KG1 (cell line): Measurements from ENCODE around the gene ZNF491.
"Not testable (repeated sequence)": the region's sequence is repeated elsewhere in the genome, so short reads cannot be mapped to it uniquely, and the experiment has no call there.

ENCODE experiments used
- DNase-seq: peaks from one replicate; lab custom pipeline; 2025; lab: John Stamatoyannopoulos, UW

ZNF491 gene

GRCh38 chr19:11806354-11807098 is 8.2 kb downstream of the ZNF491 start:
- no peak for DNase-seq

GRCh38 chr19:11807099-11807380 is 8.7 kb downstream of the ZNF491 start:
- DNase-seq = no peak

GRCh38 chr19:11813703-11814028 is 15.3 kb downstream of the ZNF491 start:
- DNase-seq = no peak

- peak; percentile 91 for DNase-seq
These were observed 15.8 kb downstream of the ZNF491 start, which contains the start of gene ZNF440 for GRCh38 chr19:11814029-11814699. Gene ZNF440 (plus strand): TSS chr19:11814273. CDS start chr19:11814448, 175 bp downstream.

DNA sequence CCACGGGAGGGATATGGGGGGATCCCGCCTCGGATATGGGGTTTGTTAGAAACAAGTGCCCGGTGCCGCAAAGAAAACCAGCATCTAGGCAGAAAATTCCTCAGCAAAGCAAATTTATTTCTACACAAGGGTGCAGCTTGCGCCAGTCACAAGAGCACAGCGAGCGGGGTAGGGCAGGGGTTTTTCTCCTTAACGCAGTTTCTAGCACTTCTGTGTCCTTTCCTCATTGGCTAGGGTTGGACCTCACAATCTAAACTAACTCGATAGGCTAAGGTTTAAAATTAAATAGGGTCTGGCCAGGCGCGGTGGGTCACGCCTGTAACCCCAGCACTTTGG is 16.3 kb downstream of the ZNF491 start:
- DNase-seq = no peak

DNA sequence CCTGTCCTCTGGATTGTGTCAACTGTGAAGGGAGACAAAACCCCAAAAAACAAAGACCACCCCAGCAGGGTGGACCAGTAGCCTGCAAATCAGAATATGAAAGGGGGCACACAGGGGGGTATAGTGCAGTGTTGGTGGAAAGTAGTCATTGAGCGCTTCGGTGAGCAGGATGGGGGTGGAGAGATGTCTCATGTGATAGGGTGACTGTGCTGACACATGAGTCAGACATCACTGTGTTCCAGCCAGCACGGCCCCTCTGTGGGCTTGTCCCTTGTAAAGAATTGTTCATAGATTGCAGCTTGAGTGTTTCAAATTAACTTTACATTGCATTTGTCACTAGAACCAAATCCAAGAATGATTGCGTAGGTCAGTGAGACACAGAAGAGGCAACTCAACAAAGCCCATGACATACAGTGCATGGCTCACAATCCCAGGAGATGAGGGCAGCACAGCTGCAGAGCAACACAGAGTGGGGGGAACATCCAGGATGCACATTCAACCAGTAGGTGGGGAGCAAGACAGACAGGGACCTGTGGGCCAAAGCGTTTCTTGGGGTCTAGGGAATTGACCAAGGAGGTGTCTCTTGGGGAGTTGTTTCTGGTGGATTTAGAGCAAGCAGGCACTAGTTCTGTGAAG is 23.3 kb downstream of the ZNF491 start:
- no peak for DNase-seq

GRCh38 chr19:11828957-11829876 is 30.9 kb downstream of the ZNF491 start:
- not testable (repeated sequence) for DNase-seq

DNA sequence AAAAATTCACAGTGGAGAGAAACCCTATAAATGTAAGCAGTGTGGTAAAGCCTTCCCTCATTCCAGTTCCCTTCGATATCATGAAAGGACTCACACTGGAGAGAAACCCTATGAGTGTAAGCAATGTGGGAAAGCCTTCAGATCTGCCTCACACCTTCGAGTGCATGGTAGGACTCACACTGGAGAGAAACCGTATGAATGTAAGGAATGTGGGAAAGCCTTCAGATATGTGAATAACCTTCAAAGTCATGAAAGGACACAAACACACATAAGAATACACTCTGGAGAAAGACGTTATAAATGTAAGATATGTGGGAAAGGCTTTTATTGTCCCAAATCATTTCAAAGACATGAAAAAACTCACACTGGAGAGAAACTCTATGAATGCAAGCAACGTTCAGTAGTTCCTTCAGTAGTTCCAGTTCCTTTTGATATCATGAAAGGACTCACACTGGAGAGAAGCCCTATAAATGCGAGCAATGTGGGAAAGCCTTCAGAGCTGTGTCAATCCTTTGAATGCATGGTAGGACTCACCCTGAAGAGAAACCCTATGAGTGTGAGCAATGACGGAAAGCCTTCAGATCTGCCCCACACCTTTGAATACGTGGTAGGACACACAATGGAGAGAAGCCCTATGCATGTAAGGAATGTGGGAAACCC is 34.1 kb downstream of the ZNF491 start:
- DNase-seq = no peak

- DNase-seq = no peak
These were observed 35.2 kb downstream of the ZNF491 start for GRCh38 chr19:11833541-11833940.

DNA sequence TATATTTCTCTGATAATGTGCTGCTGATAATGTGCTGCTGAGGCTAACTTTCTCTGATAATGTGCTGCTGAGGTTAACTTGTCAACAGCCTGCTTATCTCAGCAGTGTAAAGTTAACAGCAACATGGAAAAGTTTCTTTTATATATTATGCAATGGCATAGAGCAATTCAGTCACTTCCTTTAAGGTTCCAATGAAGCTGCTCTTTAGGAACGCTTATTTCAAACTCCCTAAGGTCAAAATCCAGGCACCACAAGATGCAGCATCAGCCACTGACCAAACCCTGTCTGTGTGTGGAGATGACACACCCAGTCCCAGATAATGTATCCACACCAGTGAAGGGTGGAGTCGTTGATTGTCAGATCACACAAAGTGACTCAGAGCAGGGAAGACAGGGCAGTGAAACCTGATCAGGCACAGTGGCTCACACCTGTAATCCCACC is 37.3 kb downstream of the ZNF491 start:
- DNase-seq = not testable (repeated sequence)

GRCh38 chr19:11843722-11844121 is 45.4 kb downstream of the ZNF491 start:
- no peak for DNase-seq

DNA sequence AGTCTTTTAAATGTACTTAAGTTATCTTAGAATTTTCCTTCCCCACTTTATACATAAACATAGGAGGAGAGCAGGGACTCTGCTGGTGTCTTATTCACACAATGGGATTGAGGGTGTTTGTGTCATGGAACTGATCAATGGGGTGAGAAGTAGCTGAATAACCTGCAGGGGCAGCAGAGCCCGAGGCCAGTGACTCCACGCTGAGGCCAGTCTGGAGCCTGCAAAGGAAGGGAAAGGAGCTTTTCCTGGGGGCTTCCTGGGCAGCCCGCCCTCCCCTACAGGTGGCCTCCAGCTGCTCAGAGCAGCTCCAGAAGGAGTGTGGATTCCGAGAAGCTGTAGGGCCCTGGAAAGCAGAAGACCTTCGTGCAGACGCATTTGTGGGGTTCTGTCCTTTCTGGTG is 49.3 kb downstream of the ZNF491 start:
- DNase-seq = not testable (repeated sequence)

GRCh38 chr19:11848200-11848593 is 49.9 kb downstream of the ZNF491 start:
- DNase-seq = no peak

DNA sequence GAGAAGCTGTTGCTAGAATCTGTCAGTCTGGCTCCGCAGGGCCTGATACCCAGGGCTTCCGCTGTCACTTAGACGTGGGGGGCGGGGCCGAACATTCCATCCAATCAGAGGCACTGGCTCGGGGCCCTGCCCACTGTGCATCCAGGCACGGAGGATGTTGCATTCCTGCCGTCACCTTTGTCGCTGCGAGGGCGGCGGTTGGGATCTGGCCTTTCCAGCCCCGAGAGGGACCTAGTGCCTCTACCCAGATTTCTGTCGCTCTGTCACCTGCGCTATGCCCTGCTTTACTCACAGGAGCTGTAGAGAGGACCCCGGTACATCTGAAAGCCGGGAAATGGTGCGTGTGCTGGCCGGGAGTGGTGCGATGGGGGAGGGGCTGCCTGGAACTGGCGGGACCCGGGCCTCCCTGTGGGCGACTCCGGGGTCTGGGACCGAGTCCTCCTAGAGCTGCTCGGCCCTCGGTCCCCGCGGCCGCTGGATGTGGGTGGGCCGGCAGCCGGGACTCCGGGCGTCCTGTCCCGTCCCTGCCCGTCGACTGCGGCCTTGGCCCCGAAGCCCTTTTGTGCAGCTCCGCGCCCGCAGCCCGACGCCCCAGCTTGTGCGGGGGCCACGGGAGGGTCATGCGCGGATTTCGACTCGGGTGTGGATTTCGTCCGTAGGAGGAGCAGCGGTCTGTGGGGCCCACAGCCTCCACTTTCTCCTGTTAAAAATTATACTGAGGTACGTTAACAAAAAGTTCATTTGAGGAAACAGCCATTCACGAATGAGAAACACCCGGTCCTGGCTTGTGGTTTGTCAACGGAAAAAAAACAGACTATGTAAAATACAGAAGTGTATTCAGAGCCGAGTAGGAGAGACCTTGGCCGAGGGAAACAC is 50.5 kb downstream of the ZNF491 start, which contains the start of gene ZNF439:
Gene ZNF439, plus strand, starts transcription at position 133 of the 876 bp plus-strand sequence. Its CDS starts 142 bp downstream, at position 275.
- DNase-seq = peak; percentile 86

GRCh38 chr19:11850289-11850688 is 52.0 kb downstream of the ZNF491 start:
- not testable (repeated sequence) for DNase-seq

GRCh38 chr19:11853358-11853757 is 55.0 kb downstream of the ZNF491 start:
- no peak for DNase-seq

- DNase-seq = no peak
These were observed 58.4 kb downstream of the ZNF491 start for GRCh38 chr19:11856596-11857250.
